ENCODE results near the gene OR8S1. TPM values are rescaled to one million over a fixed set of nuclear protein-coding genes. Genes with fewer than 3 reads are reported as not detected.
"Not testable (repeated sequence)": the region's sequence is repeated elsewhere in the genome, so short reads cannot be mapped to it uniquely, and the experiment has no call there.

OR8S1 gene
- polyA plus RNA-seq, 1 donor (not counting 4 experiments of a cell fraction or from before 2014, with no cell fraction given), result not detected

DNA sequence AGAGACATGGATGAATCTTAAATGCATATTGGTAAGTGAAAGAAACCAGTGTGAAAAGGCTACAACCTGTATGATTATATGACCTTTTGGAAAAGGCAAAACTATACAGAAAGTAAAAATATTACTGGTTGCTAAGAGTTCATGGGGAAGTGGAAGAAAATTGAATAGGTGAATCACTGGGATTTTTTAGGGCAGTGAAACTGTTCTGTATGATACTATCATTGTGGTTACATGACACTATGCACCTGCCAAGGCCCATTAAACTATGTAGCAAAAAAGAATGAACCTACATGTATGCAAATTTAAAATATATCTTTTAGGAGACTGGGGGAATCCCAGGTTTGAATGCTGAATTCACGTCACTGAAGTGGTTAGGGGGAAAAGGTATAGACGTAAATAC, 12.6 kb upstream of the OR8S1 start:
- FAIRE-seq, result no peak
- TF ChIP-seq, protein P1, sequence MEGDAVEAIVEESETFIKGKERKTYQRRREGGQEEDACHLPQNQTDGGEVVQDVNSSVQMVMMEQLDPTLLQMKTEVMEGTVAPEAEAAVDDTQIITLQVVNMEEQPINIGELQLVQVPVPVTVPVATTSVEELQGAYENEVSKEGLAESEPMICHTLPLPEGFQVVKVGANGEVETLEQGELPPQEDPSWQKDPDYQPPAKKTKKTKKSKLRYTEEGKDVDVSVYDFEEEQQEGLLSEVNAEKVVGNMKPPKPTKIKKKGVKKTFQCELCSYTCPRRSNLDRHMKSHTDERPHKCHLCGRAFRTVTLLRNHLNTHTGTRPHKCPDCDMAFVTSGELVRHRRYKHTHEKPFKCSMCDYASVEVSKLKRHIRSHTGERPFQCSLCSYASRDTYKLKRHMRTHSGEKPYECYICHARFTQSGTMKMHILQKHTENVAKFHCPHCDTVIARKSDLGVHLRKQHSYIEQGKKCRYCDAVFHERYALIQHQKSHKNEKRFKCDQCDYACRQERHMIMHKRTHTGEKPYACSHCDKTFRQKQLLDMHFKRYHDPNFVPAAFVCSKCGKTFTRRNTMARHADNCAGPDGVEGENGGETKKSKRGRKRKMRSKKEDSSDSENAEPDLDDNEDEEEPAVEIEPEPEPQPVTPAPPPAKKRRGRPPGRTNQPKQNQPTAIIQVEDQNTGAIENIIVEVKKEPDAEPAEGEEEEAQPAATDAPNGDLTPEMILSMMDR (optimal IDR thresholded peaks at IDR 0.05 in 1 of 3, IDR thresholded peaks at IDR 0.05 in 1 of 3, conservative IDR thresholded peaks at IDR 0.05 in 1 of 3; ENCODE audit: extremely low read depth in 1 of 3, insufficient read depth in 2 of 3, low read length in 3 of 3), result no peak
- TF ChIP-seq EZH2 (IDR thresholded peaks at IDR 0.05; ENCODE audit: low read length), result no peak
- no peaks in the 10 kb centered on the region for H3K4me1 ChIP-seq (ENCODE audit: control insufficient read depth, extremely low read depth, insufficient read depth, low read length)
- no peaks in the 10 kb centered on the region for H3K9me1 ChIP-seq (ENCODE audit: control insufficient read depth, extremely low read depth, insufficient read depth, low read length)
- no peak overlapping the region for H3K9ac ChIP-seq (ENCODE audit: control insufficient read depth, extremely low read depth, insufficient read depth, low read length)
- H3K4me2 ChIP-seq (ENCODE audit: control insufficient read depth, extremely low read depth, insufficient read depth, low read depth, low read length), result no peak overlapping the region
- H3K27ac ChIP-seq (ENCODE audit: control insufficient read depth, insufficient read depth, low read length), result no peak overlapping the region
- H2AFZ ChIP-seq (ENCODE audit: control insufficient read depth, low read length), result no peak overlapping the region
- H3K9me3 ChIP-seq (ENCODE audit: control insufficient read depth, low read depth, low read length), result peaks cover 2% of the 10 kb centered on the region
- H3K36me3 ChIP-seq (ENCODE audit: control insufficient read depth in 2 of 2, extremely low read depth in 1 of 2, insufficient read depth in 2 of 2, low read length in 2 of 2), result no peaks in the 10 kb centered on the region
- H3K79me2 ChIP-seq (ENCODE audit: control insufficient read depth, insufficient read depth, low read length), result no peaks in the 10 kb centered on the region
- DNase-seq (ENCODE audit: low read depth, low spot score), result no peak
- H4K20me1 ChIP-seq (ENCODE audit: control insufficient read depth, extremely low read depth, insufficient read depth, low read length), result no peaks in the 10 kb centered on the region
- dilution Hi-C loops (cut with MboI; ENCODE audit: extremely low pct_ligation_motif_present, low sequenced_read_pairs), result no loop called here
- H3K4me3 ChIP-seq (ENCODE audit: control insufficient read depth in 2 of 3, extremely low read depth in 1 of 3, insufficient read depth in 2 of 3, low read depth in 1 of 3, low read length in 3 of 3), result no peak overlapping the region
- no peaks in the 10 kb centered on the region for H3K27me3 ChIP-seq (ENCODE audit: control insufficient read depth, extremely low read depth, insufficient read depth, low read length)

DNA sequence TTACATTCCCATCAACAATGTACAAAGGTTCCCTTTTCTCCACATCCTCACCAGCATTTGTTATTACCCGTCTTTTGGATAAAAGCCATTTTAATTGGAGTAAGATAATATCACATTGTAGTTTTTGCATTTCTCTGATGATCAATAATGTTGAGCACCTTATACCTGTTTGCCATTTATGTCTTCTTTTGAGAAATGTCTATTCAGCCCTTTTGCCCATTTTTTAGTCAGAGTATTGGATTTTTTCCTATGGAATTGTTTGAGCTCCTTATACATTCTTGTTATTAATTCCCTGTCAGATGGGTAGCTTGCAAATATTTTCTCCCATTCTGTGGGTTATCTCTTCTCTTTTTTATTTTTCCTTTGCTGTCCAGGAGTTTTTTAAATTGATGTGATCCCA, 10.7 kb upstream of the OR8S1 start:
- no peak for FAIRE-seq

DNA sequence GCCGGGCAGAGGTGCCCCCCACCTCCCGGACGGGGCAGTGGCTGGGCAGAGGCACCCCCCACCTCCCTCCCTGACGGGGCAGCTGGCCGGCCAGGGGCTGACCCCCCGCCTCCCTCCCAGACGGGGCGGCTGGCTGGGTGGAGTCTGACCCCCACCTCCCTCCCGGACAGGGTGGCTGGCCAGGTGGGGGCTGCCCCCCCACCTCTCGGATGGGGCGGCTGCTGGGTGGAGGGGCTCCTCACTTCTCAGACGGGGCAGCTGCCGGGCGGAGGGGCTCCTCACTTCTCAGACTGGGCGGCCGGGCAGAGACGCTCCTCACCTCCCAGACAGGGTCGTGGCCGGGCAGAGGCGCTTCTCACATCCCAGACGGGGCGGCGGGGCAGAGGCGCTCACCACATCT, 5.1 kb upstream of the OR8S1 start:
- H3K4me3 ChIP-seq (ENCODE audit: control insufficient read depth in 2 of 3, extremely low read depth in 1 of 3, insufficient read depth in 2 of 3, low read depth in 1 of 3, low read length in 3 of 3); H3K9ac ChIP-seq (ENCODE audit: control insufficient read depth, extremely low read depth, insufficient read depth, low read length); H3K4me2 ChIP-seq (ENCODE audit: control insufficient read depth, extremely low read depth, insufficient read depth, low read depth, low read length); H3K9me3 ChIP-seq (ENCODE audit: control insufficient read depth, low read depth, low read length); H3K27ac ChIP-seq (ENCODE audit: control insufficient read depth, insufficient read depth, low read length); H3K36me3 ChIP-seq (ENCODE audit: control insufficient read depth in 2 of 2, extremely low read depth in 1 of 2, insufficient read depth in 2 of 2, low read length in 2 of 2); FAIRE-seq; DNase-seq (ENCODE audit: low read depth, low spot score); dilution Hi-C loops (cut with MboI; ENCODE audit: extremely low pct_ligation_motif_present, low sequenced_read_pairs); H4K20me1 ChIP-seq (ENCODE audit: control insufficient read depth, extremely low read depth, insufficient read depth, low read length); H2AFZ ChIP-seq (ENCODE audit: control insufficient read depth, low read length); H3K27me3 ChIP-seq (ENCODE audit: control insufficient read depth, extremely low read depth, insufficient read depth, low read length); H3K9me1 ChIP-seq (ENCODE audit: control insufficient read depth, extremely low read depth, insufficient read depth, low read length); H3K4me1 ChIP-seq (ENCODE audit: control insufficient read depth, extremely low read depth, insufficient read depth, low read length); H3K79me2 ChIP-seq (ENCODE audit: control insufficient read depth, insufficient read depth, low read length): not testable (repeated sequence)

More for the DNA sequence above, 10.7 kb upstream of the OR8S1 start:
- Histone ChIP-seq H3K79me2 (ENCODE audit: control insufficient read depth, insufficient read depth, low read length) (no peaks in the 10 kb centered on the region), H3K4me1 (ENCODE audit: control insufficient read depth, extremely low read depth, insufficient read depth, low read length) (no peaks in the 10 kb centered on the region), H3K9me1 (ENCODE audit: control insufficient read depth, extremely low read depth, insufficient read depth, low read length) (no peaks in the 10 kb centered on the region), H3K9ac (ENCODE audit: control insufficient read depth, extremely low read depth, insufficient read depth, low read length) (no peak overlapping the region), H3K27ac (ENCODE audit: control insufficient read depth, insufficient read depth, low read length) (no peak overlapping the region), H3K4me3 (ENCODE audit: control insufficient read depth in 2 of 3, extremely low read depth in 1 of 3, insufficient read depth in 2 of 3, low read depth in 1 of 3, low read length in 3 of 3) (no peak overlapping the region), H3K36me3 (ENCODE audit: control insufficient read depth in 2 of 2, extremely low read depth in 1 of 2, insufficient read depth in 2 of 2, low read length in 2 of 2) (no peaks in the 10 kb centered on the region), H4K20me1 (ENCODE audit: control insufficient read depth, extremely low read depth, insufficient read depth, low read length) (no peaks in the 10 kb centered on the region), H2AFZ (ENCODE audit: control insufficient read depth, low read length) (no peak overlapping the region), H3K4me2 (ENCODE audit: control insufficient read depth, extremely low read depth, insufficient read depth, low read depth, low read length) (no peak overlapping the region), H3K27me3 (ENCODE audit: control insufficient read depth, extremely low read depth, insufficient read depth, low read length) (no peaks in the 10 kb centered on the region), H3K9me3 (ENCODE audit: control insufficient read depth, low read depth, low read length) (peaks cover 2% of the 10 kb centered on the region)
- dilution Hi-C loops (cut with MboI; ENCODE audit: extremely low pct_ligation_motif_present, low sequenced_read_pairs), result no loop called here
- DNase-seq (ENCODE audit: low read depth, low spot score), result no peak
- TF ChIP-seq EZH2 (IDR thresholded peaks at IDR 0.05; ENCODE audit: low read length), result no peak
- TF ChIP-seq, protein P1 (optimal IDR thresholded peaks at IDR 0.05 in 1 of 3, IDR thresholded peaks at IDR 0.05 in 1 of 3, conservative IDR thresholded peaks at IDR 0.05 in 1 of 3; ENCODE audit: extremely low read depth in 1 of 3, insufficient read depth in 2 of 3, low read length in 3 of 3), result no peak
